Measurements from ENCODE around the gene LTBP1. TPM values are rescaled to one million over a fixed set of nuclear protein-coding genes. Genes with fewer than 3 reads are reported as not detected.

LTBP1 gene
- total and polyA plus RNA-seq, 2 donors (not counting 1 experiment from before 2014, with no cell fraction given), result 0.69 TPM; not detected in 1

- no peak for ATAC-seq (ENCODE audit: low read depth)
Observed at GRCh38 chr2:33381301-33381858, 434.6 kb downstream of the LTBP1 start.

More at GRCh38 chr2:33381301-33381858, 434.6 kb downstream of the LTBP1 start:
- TF ChIP-seq CTCF (IDR thresholded peaks at IDR 0.05) (no peak), EZH2 (IDR thresholded peaks at IDR 0.05; ENCODE audit: borderline replicate concordance, insufficient read depth, low read depth, low read length, poor library complexity, severe bottlenecking) (no peak)
- intact Hi-C loops (cut with micrococcal nuclease), result no loop called here
- no peak for DNase-seq
- Histone ChIP-seq H3K27ac (ENCODE audit: low read length in 2 of 2) (no peak overlapping the region), H3K79me2 (ENCODE audit: control insufficient read depth, insufficient read depth, low read length) (no peaks in the 10 kb centered on the region), H3K27me3 (replicated peaks in 1 of 4; ENCODE audit: control extremely low read depth in 1 of 4, control insufficient read depth in 3 of 4, insufficient read depth in 4 of 4, low read length in 3 of 4) (no peaks in the 10 kb centered on the region), H3K4me1 (ENCODE audit: control insufficient read depth in 2 of 2, insufficient read depth in 2 of 2, low read length in 2 of 2) (peaks cover 4 to 15% of the 10 kb centered on the region in 2 donors), H4K20me1 (ENCODE audit: control insufficient read depth, insufficient read depth, low read length, poor library complexity, severe bottlenecking) (no peaks in the 10 kb centered on the region), H3K4me2 (replicated peaks; ENCODE audit: low read depth, low read length, poor library complexity, severe bottlenecking) (peak overlapping the region; percentile 41), H3K9ac (ENCODE audit: low read length) (no peak overlapping the region), H3K4me3 (ENCODE audit: control extremely low read depth in 1 of 5, extremely low read depth in 1 of 5, insufficient read depth in 1 of 5, low read depth in 2 of 5, low read length in 4 of 5) (no peak overlapping the region), H2AFZ (ENCODE audit: insufficient read depth, low read depth, low read length, poor library complexity, severe bottlenecking) (peak overlapping the region; percentile 2), H3K36me3 (replicated peaks in 1 of 2; ENCODE audit: control extremely low read depth in 1 of 2, control insufficient read depth in 1 of 2, extremely low read depth in 1 of 2, insufficient read depth in 2 of 2, low read length in 1 of 2) (no peaks in the 10 kb centered on the region), H3K9me3 (ENCODE audit: control extremely low read depth in 1 of 3, control insufficient read depth in 2 of 3, insufficient read depth in 1 of 3, low read length in 2 of 3) (peaks cover 0 to 6% (median 0%) of the 10 kb centered on the region in 3 donors)
- Mint-ChIP-seq H3K27me3 (peaks cover 4% of the 10 kb centered on the region), H3K9me3 (ENCODE audit: insufficient read depth) (no peaks in the 10 kb centered on the region), H3K4me3 (no peak overlapping the region), H3K27ac (no peak overlapping the region), H3K4me1 (peaks cover 16% of the 10 kb centered on the region)
- ChIA-PET POLR2A (interaction anchor here (1.2 kb wide), 1 partner anchor 95 kb away, joined by 3 read pairs; the partner anchor contains the start of gene RASGRP3), CTCF (interaction anchor here (1.8 to 2.1 kb wide), 3 partner anchors 9 to 14 kb away, joined by 6 to 7 read pairs (median 7); no protein-coding TSS in a partner anchor)
- no CpG with 5 or more reads among the region's 4 CpGs for WGBS (ENCODE audit: insufficient coverage)
